Skeletal muscle cell (primary cell): ENCODE measurements around the gene MTIF3.
"Not testable (repeated sequence)": the region's sequence is repeated elsewhere in the genome, so short reads cannot be mapped to it uniquely, and the experiment has no call there.

ENCODE experiments used
- DNase-seq: peaks from one replicate; pipeline ENCODE4 v3.0.0-alpha.2; 2010; ENCODE audit warnings: low read depth
- H3K4me3 ChIP-seq: 2 replicates; pipeline ENCODE4 v1.5.1; 2011; ENCODE audit warnings: low read depth, mild to moderate bottlenecking, control low read depth, low read length, moderate library complexity

MTIF3 gene

DNA sequence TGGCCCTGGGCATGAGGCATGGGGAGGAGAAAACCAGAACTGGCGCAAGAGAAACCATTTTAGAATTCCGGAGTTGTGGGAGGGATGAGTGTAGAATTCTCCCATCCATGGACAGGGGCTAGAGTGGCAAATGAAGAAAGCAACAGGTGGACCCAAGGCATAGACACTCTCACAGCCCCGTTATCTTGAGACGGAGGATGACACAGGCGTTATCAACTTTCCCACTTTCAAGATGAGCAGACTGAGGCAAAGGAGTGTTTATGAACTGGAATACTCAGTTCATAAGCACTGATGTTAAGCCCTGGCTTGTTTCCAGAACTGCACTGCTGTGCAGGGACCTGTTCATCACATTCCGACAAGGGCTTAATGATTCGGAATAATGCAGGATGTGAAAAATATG lies 27.0 kb downstream of the MTIF3 start:
- no peak overlapping the region for H3K4me3 ChIP-seq
- DNase-seq: no peak

DNA sequence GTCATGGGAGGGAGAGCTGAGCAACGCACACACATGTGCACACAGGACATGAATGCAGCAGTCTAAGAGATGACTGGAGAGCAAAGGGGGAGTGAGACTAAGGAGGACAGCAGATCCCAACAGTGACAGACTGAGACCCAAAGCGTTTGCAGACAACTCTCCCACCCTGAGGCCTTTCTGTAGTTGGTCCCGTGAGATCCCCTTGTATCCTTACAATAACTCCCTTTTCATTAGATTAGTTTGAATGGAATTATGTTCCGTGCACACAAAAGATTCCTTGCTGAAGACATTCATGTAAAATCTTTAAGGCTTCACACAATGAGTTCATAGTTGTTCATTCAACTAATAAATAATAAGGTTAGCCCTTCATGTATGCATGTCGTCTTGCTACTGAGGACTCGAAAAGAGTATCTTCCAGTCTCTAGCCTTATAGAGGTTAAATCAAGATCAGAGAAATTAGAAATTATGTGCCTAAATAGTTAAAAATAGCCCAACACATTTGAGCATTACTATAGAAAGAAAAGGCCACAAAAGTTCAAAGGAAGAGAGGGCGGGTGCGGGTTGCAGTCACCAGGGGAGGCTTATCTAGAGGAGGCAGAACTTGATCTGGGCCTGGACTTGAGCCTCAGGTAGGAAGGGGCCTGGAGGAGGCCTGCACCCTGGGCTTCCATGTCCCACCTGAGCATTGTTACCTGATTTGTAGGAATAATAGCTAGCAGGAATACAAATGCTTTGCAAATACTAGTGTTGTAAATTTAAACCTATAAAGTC lies 29.1 kb downstream of the MTIF3 start:
- DNase-seq: no peak
- no peak overlapping the region for H3K4me3 ChIP-seq

DNA sequence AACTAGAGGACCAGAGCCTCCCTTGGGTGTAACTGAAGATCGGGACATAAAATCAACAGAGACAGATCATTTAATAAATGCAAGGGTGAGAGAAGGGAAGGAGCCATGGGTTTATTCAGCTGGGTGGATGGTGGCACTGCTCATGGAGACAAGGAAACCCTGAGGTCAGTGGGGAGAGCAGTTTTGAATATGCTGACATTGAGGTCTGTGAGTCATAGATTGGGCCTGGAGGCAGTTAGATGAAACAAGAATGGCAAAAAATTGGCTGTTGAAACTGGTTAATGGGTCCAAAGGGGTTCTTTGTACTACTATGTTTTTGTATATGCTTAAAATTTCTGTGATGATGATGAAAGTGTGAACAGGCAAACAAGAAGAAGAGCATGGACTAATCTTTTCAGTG lies 31.0 kb downstream of the MTIF3 start:
- no peak for DNase-seq
- H3K4me3 ChIP-seq: no peak overlapping the region

DNA sequence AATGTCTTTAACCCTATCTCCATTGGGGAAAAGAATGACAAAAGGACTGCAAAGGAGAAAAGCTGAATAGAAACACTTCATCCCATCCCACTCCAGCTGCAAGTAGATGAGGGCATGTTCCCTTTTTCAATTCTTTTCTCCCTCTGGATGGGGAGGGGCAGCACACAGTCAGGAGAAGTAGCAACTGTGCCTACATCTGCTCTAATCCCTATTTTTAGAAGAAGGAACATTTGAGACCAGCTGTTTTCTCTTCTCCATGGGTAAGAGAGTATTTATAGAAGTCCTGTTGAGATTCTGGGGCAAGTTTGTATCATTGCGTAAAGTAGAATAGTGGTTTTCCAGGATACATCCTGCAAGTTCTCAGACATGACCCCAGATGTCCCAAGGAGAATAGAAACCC lies 35.2 kb downstream of the MTIF3 start:
- H3K4me3 ChIP-seq: no peak overlapping the region
- DNase-seq: no peak

DNA sequence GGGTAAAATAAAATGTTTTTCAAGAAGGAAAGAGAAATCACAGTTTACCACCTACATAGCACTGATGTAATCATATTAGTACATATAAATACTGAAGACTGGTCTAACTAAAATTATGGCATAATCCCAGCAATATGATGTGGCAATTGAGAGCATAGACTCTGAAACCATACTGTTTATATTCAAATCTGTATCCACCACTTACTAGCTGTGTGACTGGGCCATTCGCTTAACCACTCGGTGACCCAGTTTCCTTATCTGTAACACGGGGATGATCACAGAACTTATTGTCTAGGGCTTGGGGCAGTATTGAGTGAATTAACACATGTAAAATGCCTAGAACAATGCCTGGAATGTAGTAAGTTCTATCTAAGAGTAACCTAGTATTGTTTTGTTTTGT lies 39.0 kb downstream of the MTIF3 start:
- H3K4me3 ChIP-seq: no peak overlapping the region
- DNase-seq: no peak

DNA sequence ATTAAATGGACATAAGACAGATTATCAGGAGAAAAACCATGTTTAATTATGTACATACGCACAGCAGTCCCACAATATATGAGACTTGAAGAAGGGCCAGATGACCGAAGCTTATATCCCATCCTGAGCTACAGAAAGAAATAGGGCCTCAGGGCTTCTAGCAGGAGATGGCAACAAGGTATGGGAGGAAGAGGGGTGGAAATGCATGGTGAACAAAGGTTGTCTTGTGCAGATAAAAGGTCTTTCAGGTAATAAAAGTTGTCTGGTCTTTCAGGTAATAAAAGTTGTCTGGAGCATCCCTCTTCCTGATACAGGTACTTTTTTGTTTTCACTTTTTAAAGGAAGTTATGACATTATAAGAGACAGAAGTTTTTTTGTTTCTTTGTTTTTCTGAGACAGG lies 41.4 kb downstream of the MTIF3 start:
- H3K4me3 ChIP-seq: no peak overlapping the region
- no peak for DNase-seq

DNA sequence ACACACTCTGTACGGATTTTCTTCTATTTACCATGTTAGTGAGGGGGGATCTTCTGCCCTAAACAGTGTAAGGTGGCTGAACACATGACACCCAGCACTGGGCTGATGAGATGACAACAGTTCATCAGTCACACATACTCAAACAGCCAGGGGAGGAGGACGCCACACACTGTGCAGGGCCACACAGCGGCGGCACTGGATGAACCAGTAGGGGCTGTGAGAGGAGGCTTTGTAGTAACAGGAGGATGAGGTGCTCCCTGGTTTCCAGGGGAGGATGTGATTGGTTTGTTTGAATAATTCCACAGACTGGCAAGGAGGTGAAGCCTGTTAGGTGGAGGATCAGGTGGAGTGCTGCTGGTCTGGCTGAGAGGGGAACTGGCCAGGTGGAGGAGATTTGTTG lies 42.3 kb downstream of the MTIF3 start:
- DNase-seq: no peak
- no peak overlapping the region for H3K4me3 ChIP-seq

DNA sequence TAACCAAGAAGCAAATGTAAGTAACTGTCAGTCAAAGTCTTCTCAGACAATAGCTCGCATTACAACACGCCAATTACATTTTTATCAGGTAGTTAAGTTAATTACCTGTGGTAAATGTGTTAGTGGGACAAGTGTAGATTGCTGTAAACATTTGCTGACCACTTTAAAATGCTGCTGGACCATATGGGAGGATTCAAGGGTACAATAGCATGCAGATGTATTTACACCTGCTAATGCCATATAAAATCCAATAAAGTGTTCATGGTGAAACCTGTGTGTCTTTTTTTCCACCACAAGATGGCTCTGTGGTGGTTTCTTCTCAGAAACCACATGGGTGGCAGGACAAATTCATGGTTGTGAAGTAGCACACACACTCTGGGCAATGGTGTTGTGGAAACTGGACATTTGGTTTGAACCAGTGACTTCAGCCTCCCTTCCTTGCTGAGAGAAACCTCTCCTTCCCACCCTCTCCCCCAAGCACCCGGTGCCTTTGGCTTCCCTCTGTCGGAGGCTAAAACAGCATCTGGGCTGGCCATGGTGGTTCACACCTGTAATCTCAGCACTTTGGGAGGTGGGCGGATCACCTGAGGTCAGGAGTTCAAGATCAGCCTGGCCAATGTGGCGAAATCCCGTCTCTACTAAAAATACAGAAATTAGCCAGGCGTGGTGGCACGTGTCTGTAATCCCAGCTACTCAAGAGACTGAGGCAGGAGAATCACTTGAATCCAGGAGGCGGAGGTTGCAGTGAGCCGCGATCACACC lies 44.0 kb downstream of the MTIF3 start:
- DNase-seq: no peak
- no peak overlapping the region for H3K4me3 ChIP-seq

DNA sequence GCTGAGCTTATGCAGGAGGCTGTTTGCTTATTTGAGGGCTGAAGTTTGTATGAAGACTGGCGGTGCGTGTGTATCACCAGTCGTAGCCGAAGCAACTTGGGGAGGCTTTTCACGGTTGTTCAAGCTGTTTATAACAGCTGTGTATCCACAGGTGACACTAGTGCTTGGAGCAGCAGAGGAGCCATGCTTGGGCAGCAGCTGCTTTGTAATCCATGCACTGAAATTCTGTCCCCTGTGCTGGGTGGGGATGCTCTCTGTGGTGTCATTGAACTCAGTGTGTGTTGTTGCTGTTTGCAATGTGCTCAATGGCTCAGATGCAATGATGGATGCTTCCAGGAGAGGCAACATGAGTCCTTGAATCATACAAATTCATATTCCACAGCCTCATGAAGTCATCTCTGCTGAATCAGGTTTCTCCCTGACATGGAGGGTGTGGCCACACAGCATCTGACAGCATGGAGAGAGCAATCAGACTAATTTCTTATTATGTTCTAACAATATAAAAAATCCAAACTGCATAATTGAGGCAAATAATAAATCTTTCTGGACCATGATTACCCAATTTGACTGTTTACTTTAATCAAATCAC lies 44.7 kb downstream of the MTIF3 start:
- no peak for DNase-seq
- no peak overlapping the region for H3K4me3 ChIP-seq

DNA sequence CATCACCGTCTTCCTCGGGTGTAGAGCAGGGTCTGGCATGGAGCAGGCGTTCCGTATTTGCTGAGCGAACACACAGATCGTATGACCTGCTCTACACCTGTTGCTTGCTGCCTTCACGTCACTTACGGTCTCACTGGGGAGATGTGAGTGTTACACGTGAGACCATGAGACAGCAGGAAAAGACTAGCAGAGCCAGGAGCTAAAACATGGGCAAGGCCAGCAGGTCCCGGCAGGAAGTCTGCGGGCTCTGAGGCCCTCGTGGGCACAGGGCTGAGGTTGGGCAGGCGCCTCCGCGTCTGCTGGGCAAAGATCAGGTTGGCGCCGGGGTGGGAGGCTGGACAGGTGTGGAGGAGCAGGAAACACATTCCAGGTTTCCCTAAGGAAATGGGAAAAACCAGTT lies 45.7 kb downstream of the MTIF3 start:
- H3K4me3 ChIP-seq: no peak overlapping the region
- no peak for DNase-seq

DNA sequence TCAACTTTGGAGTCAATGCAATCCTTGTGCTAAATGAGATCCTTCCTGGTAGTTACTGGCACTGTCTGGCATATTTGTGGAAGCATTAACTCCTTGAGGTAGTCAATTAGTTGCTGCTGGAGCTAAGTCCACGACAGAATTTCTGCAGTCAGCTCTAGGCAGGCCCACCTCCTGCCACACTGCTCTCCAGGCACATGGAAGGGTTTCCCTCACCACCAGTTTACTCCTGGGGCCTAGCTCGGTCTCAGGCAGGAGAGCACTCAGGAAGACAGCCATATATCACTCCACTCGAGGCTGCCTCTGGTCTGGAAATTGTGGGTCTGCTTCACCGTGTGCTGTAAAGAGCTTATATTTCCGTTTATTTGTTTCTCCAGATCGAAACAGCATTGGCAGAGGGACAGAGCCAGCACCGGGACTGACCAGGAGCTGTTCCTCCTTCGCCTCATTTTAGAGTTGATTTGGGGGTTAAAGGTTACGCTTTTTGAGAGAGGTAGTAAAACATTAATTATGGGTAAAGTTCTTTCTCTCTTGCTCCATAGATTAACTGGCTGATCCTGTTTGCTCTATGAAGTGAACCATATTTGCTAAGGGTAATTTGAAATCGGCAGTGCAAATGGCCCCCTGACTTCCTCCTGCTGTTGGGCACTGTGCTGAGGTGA lies 46.5 kb downstream of the MTIF3 start:
- H3K4me3 ChIP-seq: no peak overlapping the region
- DNase-seq: no peak

DNA sequence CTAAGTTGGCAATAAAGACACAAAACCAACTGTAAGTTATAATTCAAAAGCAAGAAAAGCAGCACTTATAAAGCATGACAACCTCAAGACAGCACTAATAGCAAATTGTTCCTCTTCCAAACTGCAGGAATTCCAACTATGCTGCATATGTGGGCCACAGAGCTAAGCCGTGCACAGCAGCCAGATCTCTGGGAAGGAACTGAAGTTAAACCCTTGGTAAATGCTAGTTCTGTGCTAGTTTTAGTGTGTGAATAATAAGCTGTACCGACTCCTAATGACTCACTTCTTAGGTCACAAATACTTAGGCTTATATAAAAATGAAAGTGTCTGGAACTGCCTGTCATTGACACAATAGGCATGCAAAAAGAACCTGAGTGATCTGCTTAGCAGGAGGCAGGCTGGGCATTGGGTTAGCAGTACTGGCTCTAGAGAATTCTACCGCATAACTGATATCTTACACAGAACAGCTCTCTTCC lies 47.1 kb downstream of the MTIF3 start:
- H3K4me3 ChIP-seq: no peak overlapping the region
- DNase-seq: peak; percentile 18

DNA sequence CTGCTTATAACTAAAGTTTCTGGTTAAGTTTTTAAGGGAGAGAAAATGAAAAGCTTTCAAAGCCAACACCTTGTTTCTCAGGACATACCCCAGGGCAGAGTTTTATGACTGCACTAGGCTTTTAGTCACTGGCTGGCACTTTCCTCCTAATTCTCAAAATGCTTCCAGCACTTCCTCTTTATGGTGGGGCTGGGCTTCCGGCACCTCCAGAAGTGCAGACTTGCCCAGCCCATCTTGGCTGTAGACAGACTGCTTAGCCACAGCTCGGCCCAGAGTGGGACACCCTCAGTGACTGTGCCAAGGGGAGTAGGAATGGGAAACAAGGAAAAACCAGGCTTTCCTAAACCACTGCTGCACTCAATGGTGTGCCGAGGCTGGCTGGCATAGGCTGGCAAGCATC lies 49.2 kb downstream of the MTIF3 start:
- no peak for DNase-seq
- H3K4me3 ChIP-seq: no peak overlapping the region

DNA sequence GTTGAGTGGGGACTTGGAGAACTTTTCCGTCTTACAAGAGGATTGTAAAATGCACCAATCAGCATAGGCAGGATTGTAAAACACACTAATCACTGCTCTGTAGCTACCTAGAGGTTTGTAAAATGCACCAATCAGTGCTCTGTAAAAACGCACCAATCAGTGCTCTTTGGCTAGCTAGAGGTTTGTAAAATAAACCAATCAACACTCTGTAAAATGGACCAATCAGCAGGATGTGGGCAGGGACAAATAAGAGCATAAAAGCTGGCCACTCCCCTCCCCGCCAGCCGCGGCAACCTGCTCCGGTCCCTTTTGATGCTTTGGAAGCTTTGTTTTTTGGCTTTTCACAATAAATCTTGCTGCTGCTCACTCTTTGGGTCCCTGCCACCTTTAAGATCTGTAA lies 50.0 kb downstream of the MTIF3 start:
- DNase-seq, H3K4me3 ChIP-seq: not testable (repeated sequence)

DNA sequence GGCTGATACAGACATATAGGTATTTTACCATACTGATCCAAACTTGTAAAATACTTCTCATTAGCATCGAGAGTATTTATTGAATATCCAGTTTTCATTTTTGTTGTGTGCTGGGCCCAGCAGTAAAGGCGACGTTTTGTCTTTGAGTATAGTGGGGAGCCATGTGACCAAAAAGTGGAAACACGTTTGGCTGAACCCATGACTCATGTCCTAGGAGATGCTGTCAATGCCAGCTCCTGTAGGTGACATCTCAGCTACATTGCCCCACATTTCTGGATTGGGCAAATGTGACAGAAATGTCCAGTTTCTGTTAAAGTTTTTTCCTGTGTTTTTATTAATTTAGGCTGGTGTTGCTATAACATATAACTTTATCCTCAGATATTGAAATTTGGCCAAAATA lies 52.0 kb downstream of the MTIF3 start:
- no peak overlapping the region for H3K4me3 ChIP-seq
- DNase-seq: no peak

DNA sequence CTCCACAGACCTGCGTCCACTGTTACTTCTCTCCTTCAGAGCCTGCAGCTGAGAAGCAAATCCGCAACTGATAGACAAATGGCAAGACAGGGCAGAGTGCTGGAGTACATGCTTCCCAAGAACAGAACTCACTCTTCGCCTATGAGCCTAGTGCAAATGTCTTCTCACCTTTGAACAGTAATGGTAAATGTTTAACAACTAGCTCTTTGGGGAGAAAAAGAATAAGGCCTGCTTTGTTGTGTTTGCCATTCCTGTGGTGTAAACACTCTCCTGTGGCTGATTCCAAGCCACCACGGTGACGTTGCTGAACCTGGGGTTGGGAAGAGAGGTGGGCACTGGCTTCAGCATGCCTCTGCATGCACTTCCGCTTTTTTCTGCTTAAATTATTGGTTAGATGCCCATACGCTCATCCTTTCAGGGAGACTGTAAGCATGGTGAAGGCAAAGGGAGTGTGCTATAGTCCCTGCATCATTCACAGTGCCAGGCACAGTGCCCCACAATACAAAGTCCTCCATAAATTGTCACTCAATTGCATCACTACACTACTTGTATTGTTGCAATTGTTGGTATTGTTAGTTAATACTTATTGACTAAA lies 54.0 kb downstream of the MTIF3 start:
- DNase-seq: no peak
- H3K4me3 ChIP-seq: no peak overlapping the region

DNA sequence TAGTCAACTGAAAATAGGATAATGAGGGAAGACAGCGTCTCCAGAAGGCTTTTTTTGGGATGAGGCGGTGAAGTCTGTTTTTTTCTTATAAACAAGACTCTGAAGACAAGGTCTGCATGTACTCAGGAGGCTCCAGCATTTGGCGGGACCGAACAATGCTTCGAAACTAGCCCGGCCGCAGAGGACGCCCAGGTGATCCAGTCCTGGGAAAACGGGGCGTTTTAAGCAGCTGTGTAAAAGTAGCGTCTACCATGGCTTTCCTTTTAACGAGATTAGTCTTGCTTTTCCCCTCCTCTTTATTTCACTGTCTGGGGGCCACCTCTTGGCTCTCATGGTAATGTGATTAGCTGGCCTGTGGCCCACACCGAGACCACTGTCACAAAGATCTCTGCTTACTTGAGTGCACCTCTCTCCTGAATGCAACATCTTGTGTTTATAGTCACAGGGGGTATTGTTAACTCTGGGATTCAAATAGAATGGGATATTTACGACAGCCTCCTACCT lies 55.3 kb downstream of the MTIF3 start:
- H3K4me3 ChIP-seq: no peak overlapping the region
- DNase-seq: no peak

DNA sequence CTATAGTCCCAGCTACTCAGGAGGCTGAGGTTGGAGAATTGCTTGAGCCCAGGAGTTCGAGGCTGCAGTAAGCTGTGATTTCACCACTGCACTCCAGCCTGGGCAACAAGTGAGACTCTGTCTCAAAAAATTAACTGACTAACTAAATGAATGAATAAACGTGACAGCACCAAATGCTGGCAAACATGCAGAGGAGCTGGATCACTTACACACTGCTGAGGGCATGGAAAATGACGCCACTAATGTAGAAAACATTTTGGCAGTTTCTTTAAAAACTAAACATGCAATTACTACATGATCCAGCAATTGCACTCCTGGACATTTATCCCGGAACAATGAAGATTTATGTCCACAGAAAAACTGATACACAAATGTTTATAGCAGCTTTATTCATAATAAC lies 57.3 kb downstream of the MTIF3 start:
- no peak for DNase-seq
- H3K4me3 ChIP-seq: no peak overlapping the region

DNA sequence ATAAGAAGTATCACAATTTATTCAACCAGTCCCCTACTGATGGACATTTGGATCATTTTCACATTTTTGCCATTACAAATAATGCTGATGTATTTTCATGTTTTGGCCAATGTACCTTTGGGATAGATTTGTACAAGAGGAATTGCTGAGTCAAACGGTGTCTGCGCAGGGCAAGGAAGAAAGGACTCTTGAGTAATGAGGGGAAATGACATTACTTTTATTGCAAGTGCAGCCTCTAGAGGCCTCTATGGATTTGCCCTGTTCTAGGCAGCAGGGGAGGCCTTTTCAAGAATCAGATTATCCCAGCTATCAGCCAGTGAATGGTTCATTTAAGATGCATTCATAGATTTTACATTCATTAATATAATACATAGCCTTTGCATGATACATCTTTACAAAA lies 58.9 kb downstream of the MTIF3 start:
- no peak for DNase-seq
- H3K4me3 ChIP-seq: no peak overlapping the region

DNA sequence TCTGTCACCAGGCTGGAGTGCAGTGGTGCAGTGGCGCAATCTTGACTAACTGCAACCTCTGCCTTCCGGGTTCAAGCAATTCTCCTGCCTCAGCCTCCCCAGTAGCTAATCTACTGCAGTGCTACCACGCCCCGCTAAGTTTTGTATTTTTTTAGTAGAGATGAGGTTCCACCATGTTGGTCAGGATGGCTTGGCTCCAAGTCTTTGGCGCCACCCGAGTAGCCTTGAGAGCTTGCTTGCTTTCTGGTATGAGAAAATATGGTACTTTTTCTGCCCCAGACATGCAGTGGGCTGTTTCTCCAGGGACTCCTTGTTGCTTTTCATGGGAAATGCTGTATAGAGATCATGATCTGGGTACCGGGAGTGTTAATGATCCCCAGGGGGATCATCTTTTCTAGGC lies 60.5 kb downstream of the MTIF3 start:
- DNase-seq: no peak
- H3K4me3 ChIP-seq: no peak overlapping the region
